ENCODE measurements around the gene MYO18A.
A peak's percentile ranks its signal among the peaks of the same experiment; 100 is the strongest.
"Not testable (repeated sequence)": the region's sequence is repeated elsewhere in the genome, so short reads cannot be mapped to it uniquely, and the experiment has no call there.

MYO18A gene

GRCh38 chr17:29195465-29196081 lies 15.4 kb upstream of the MYO18A start:
- no peak for DNase-seq

GRCh38 chr17:29194669-29195068 lies 14.5 kb upstream of the MYO18A start:
- no peak for DNase-seq

DNA sequence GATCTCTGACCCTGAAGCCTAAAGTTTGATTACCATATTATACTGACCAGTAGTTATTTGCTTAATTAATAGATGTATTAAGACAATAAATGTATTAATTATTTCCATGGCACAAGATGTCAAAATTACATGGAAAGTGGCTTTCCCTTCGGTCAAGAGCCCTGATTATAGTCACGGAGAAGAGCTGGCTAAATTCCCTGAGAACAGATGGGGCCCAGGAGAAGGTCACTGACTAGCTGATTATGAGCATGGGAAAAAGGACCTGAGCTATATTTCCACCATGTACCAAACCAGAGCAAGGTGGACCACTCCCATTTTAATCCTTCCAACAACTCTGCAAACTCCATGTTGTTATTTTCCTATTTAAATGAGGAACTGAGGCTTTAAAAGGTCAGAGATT lies 12.9 kb upstream of the MYO18A start:
- no peak for DNase-seq

DNA sequence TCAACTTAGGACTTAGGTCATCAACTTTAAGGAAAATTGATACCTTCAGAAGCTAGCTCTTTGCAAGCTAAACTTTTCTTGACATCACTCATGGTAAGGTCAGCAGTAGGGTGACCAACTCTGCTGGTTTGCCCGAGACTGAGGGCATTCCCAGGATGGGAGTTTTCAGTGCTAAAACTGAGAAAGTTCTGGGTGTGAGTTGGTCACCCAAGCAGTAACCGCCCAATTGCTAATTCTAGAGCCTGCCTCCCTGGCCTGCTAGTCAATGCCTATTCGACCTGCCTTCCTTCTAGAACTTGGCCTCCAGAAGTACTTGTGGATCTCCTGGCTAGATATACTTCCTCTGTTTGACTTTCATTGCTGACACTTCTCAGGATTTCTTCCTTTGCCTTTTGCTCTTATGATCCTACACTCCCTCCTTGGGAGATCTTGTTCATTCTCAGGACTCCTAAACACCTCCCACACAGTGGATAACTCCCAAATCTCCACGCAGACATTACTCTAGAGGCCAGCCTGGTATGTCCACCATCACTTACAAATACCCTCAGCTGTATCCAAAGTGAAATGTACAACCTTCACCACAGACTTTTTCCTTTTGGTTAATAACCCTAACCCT lies 10.5 kb upstream of the MYO18A start:
- DNase-seq, result no peak

- no peak for DNase-seq
These were observed 9.8 kb upstream of the MYO18A start for GRCh38 chr17:29190039-29190438.

DNA sequence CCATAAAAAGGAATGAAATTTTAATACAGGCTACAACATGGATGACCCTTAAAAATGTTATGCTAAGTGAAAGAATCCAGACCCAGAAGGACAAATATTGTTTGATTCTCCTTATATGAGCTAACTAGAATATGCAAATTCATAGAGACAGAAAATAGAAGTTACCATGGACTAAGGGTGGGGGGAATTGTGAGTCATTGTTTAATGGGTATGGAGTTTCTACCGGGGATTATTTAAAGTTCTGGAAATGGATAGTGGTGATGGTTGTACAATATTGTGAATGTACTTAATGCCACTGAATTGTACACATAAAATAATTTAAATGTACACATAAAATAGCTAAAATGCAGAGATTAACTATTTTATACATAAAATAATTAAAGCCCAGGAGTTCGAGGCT lies 9.2 kb upstream of the MYO18A start:
- DNase-seq, result no peak

GRCh38 chr17:29181226-29181625 lies 1.0 kb upstream of the MYO18A start:
- DNase-seq, result no peak

GRCh38 chr17:29180788-29181160 lies 576 bp upstream of the MYO18A start:
- DNase-seq, result no peak

GRCh38 chr17:29179232-29180033 lies 765 bp downstream of the MYO18A start:
- DNase-seq, result no peak

GRCh38 chr17:29178750-29179231 lies 1.4 kb downstream of the MYO18A start:
- no peak for DNase-seq

- no peak for DNase-seq
These were observed 2.1 kb downstream of the MYO18A start for GRCh38 chr17:29177871-29178749.

- no peak for DNase-seq
These were observed 2.7 kb downstream of the MYO18A start for GRCh38 chr17:29177541-29177870.

GRCh38 chr17:29176558-29177351 lies 3.4 kb downstream of the MYO18A start:
- DNase-seq, result peak; percentile 53

- DNase-seq, result no peak
These were observed 4.8 kb downstream of the MYO18A start for GRCh38 chr17:29175349-29175748.

GRCh38 chr17:29172589-29172988 lies 7.6 kb downstream of the MYO18A start:
- no peak for DNase-seq

DNA sequence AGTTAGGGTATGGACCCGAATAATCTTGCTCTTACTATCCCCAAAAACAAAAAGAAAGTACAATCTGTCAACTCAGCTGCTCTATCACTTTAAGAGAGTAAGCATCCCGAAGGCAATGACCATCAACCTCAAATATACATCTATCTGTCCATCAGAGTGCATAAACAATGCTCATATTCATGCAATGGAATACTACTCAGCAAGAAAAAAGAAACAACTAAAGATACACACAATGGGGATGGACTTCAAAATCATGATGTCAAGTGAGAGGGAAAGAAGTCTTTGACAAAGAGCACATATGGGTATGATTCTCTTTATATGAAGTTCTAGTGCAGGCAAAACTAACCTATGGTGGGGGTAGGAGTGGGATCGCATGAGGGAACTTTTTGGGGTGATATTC lies 9.5 kb downstream of the MYO18A start:
- no peak for DNase-seq

DNA sequence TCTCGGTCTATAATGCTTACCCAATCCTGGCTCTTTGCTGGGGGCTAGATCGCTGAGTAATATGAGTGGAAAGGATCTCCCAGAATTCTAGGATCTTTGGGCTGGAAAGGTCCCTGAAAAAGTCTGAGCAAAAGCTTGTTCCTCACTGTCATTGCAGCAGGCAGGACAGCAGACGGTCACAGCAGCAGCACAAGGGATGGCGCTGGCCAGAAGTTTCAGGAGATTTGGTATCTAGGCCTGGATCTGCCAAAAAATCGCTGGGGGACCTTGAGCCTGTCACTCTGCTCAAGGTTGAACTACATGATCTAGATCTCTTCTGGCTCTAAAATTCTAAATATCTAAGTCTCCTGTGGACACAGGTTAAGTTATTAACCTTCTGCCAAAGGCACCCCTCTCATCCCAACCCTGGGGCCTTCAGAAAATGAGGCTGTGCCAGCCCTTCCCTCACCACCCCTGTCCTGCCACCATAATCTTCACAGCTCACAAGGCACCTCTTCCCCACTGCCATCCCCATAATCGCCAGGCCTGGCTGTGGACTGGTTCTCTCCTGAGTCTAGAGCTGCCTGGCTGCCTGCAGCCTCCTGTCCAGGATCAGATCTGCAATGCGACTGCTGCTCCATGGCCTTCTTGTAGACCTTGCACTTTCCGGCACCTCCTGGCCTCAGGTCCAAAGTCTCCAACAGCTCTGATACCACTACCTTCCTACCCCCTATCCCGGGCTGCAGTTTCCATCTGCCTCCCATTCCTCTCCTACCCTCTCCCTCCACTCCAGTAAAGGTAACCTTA lies 10.2 kb downstream of the MYO18A start:
- no peak for DNase-seq

DNA sequence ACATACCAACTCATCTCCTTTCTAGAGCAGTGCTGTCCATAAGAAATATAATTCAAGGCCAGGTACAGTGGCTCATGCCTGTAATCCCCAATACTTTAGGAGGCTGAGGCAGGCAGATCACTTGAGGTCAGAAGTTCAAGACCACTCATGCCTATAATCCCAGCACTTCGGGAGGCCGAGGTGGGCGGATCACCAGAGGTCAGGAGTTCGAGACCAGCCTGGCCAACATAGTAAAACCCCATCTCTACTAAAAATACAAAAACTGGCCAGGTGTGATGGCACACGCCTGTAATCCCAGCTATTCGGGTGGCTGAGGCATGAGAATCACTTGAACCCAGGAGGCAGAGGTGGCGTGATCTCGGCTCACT lies 11.5 kb downstream of the MYO18A start:
- DNase-seq, result not testable (repeated sequence)

- DNase-seq, result no peak
These were observed 12.0 kb downstream of the MYO18A start for GRCh38 chr17:29168079-29168758.

- DNase-seq, result no peak
These were observed 12.7 kb downstream of the MYO18A start for GRCh38 chr17:29167393-29168078.
